ENCODE data around the gene THBS2.
"Not testable (repeated sequence)": the region's sequence is repeated elsewhere in the genome, so short reads cannot be mapped to it uniquely, and the experiment has no call there.

THBS2 gene

GRCh38 chr6:169189686-169190085 lies 64.0 kb downstream of the THBS2 start:
- H3K4me3 ChIP-seq (ENCODE audit: low read depth in 1 of 2, low read length in 2 of 2) = no peak overlapping the region
- H3K9ac ChIP-seq (ENCODE audit: low read depth in 1 of 2, low read length in 2 of 2) = no peak overlapping the region
- no peaks in the 10 kb centered on the region for H3K9me3 ChIP-seq (ENCODE audit: control insufficient read depth in 1 of 2, low read length in 2 of 2)
- no peaks in the 10 kb centered on the region for H3K36me3 ChIP-seq (ENCODE audit: control insufficient read depth in 1 of 2, insufficient read depth in 2 of 2, low read length in 2 of 2)
- no peaks in the 10 kb centered on the region for H3K27me3 ChIP-seq (ENCODE audit: control insufficient read depth in 1 of 2, insufficient read depth in 2 of 2, low read length in 2 of 2)
- H3K27ac ChIP-seq (ENCODE audit: low read depth, low read length) = no peak overlapping the region
- H3K4me1 ChIP-seq (ENCODE audit: control insufficient read depth in 1 of 2, insufficient read depth in 2 of 2, low read length in 2 of 2) = no peaks in the 10 kb centered on the region

GRCh38 chr6:169189182-169189581 lies 64.5 kb downstream of the THBS2 start:
- H3K4me3 ChIP-seq (ENCODE audit: low read depth in 1 of 2, low read length in 2 of 2) = no peak overlapping the region
- no peaks in the 10 kb centered on the region for H3K9me3 ChIP-seq (ENCODE audit: control insufficient read depth in 1 of 2, low read length in 2 of 2)
- no peak overlapping the region for H3K27ac ChIP-seq (ENCODE audit: low read depth, low read length)
- H3K27me3 ChIP-seq (ENCODE audit: control insufficient read depth in 1 of 2, insufficient read depth in 2 of 2, low read length in 2 of 2) = no peaks in the 10 kb centered on the region
- H3K36me3 ChIP-seq (ENCODE audit: control insufficient read depth in 1 of 2, insufficient read depth in 2 of 2, low read length in 2 of 2) = no peaks in the 10 kb centered on the region
- H3K9ac ChIP-seq (ENCODE audit: low read depth in 1 of 2, low read length in 2 of 2) = no peak overlapping the region
- no peaks in the 10 kb centered on the region for H3K4me1 ChIP-seq (ENCODE audit: control insufficient read depth in 1 of 2, insufficient read depth in 2 of 2, low read length in 2 of 2)

GRCh38 chr6:169188475-169188874 lies 65.2 kb downstream of the THBS2 start:
- no peaks in the 10 kb centered on the region for H3K4me1 ChIP-seq (ENCODE audit: control insufficient read depth in 1 of 2, insufficient read depth in 2 of 2, low read length in 2 of 2)
- H3K27me3 ChIP-seq (ENCODE audit: control insufficient read depth in 1 of 2, insufficient read depth in 2 of 2, low read length in 2 of 2) = no peaks in the 10 kb centered on the region
- no peak overlapping the region for H3K4me3 ChIP-seq (ENCODE audit: low read depth in 1 of 2, low read length in 2 of 2)
- no peaks in the 10 kb centered on the region for H3K9me3 ChIP-seq (ENCODE audit: control insufficient read depth in 1 of 2, low read length in 2 of 2)
- no peaks in the 10 kb centered on the region for H3K36me3 ChIP-seq (ENCODE audit: control insufficient read depth in 1 of 2, insufficient read depth in 2 of 2, low read length in 2 of 2)
- H3K9ac ChIP-seq (ENCODE audit: low read depth in 1 of 2, low read length in 2 of 2) = no peak overlapping the region
- no peak overlapping the region for H3K27ac ChIP-seq (ENCODE audit: low read depth, low read length)

- no peaks in the 10 kb centered on the region for H3K36me3 ChIP-seq (ENCODE audit: control insufficient read depth in 1 of 2, insufficient read depth in 2 of 2, low read length in 2 of 2)
- no peaks in the 10 kb centered on the region for H3K9me3 ChIP-seq (ENCODE audit: control insufficient read depth in 1 of 2, low read length in 2 of 2)
- H3K27ac ChIP-seq (ENCODE audit: low read depth, low read length) = no peak overlapping the region
- no peaks in the 10 kb centered on the region for H3K4me1 ChIP-seq (ENCODE audit: control insufficient read depth in 1 of 2, insufficient read depth in 2 of 2, low read length in 2 of 2)
- no peak overlapping the region for H3K9ac ChIP-seq (ENCODE audit: low read depth in 1 of 2, low read length in 2 of 2)
- no peaks in the 10 kb centered on the region for H3K27me3 ChIP-seq (ENCODE audit: control insufficient read depth in 1 of 2, insufficient read depth in 2 of 2, low read length in 2 of 2)
- H3K4me3 ChIP-seq (ENCODE audit: low read depth in 1 of 2, low read length in 2 of 2) = no peak overlapping the region
Measured at GRCh38 chr6:169188051-169188470, 65.6 kb downstream of the THBS2 start.

GRCh38 chr6:169186496-169187169 lies 67.0 kb downstream of the THBS2 start:
- no peaks in the 10 kb centered on the region for H3K27me3 ChIP-seq (ENCODE audit: control insufficient read depth in 1 of 2, insufficient read depth in 2 of 2, low read length in 2 of 2)
- H3K4me3 ChIP-seq (ENCODE audit: low read depth in 1 of 2, low read length in 2 of 2) = no peak overlapping the region
- no peaks in the 10 kb centered on the region for H3K36me3 ChIP-seq (ENCODE audit: control insufficient read depth in 1 of 2, insufficient read depth in 2 of 2, low read length in 2 of 2)
- H3K9me3 ChIP-seq (ENCODE audit: control insufficient read depth in 1 of 2, low read length in 2 of 2) = no peaks in the 10 kb centered on the region
- H3K27ac ChIP-seq (ENCODE audit: low read depth, low read length) = no peak overlapping the region
- H3K9ac ChIP-seq (ENCODE audit: low read depth in 1 of 2, low read length in 2 of 2) = no peak overlapping the region
- no peaks in the 10 kb centered on the region for H3K4me1 ChIP-seq (ENCODE audit: control insufficient read depth in 1 of 2, insufficient read depth in 2 of 2, low read length in 2 of 2)

- Histone ChIP-seq H3K9ac (ENCODE audit: low read depth in 1 of 2, low read length in 2 of 2) (no peak overlapping the region), H3K4me1 (ENCODE audit: control insufficient read depth in 1 of 2, insufficient read depth in 2 of 2, low read length in 2 of 2) (no peaks in the 10 kb centered on the region), H3K27me3 (ENCODE audit: control insufficient read depth in 1 of 2, insufficient read depth in 2 of 2, low read length in 2 of 2) (no peaks in the 10 kb centered on the region), H3K36me3 (ENCODE audit: control insufficient read depth in 1 of 2, insufficient read depth in 2 of 2, low read length in 2 of 2) (no peaks in the 10 kb centered on the region), H3K9me3 (ENCODE audit: control insufficient read depth in 1 of 2, low read length in 2 of 2) (no peaks in the 10 kb centered on the region), H3K4me3 (ENCODE audit: low read depth in 1 of 2, low read length in 2 of 2) (no peak overlapping the region), H3K27ac (ENCODE audit: low read depth, low read length) (no peak overlapping the region)
Measured at GRCh38 chr6:169185692-169186485, 67.8 kb downstream of the THBS2 start.

GRCh38 chr6:169185011-169185521 lies 68.6 kb downstream of the THBS2 start:
- Histone ChIP-seq H3K4me1 (ENCODE audit: control insufficient read depth in 1 of 2, insufficient read depth in 2 of 2, low read length in 2 of 2) (no peaks in the 10 kb centered on the region), H3K27me3 (ENCODE audit: control insufficient read depth in 1 of 2, insufficient read depth in 2 of 2, low read length in 2 of 2) (no peaks in the 10 kb centered on the region), H3K9me3 (ENCODE audit: control insufficient read depth in 1 of 2, low read length in 2 of 2) (no peaks in the 10 kb centered on the region), H3K4me3 (ENCODE audit: low read depth in 1 of 2, low read length in 2 of 2) (no peak overlapping the region), H3K9ac (ENCODE audit: low read depth in 1 of 2, low read length in 2 of 2) (no peak overlapping the region), H3K27ac (ENCODE audit: low read depth, low read length) (no peak overlapping the region), H3K36me3 (ENCODE audit: control insufficient read depth in 1 of 2, insufficient read depth in 2 of 2, low read length in 2 of 2) (no peaks in the 10 kb centered on the region)

GRCh38 chr6:169184419-169184818 lies 69.2 kb downstream of the THBS2 start:
- Histone ChIP-seq H3K36me3 (ENCODE audit: control insufficient read depth in 1 of 2, insufficient read depth in 2 of 2, low read length in 2 of 2) (no peaks in the 10 kb centered on the region), H3K9ac (ENCODE audit: low read depth in 1 of 2, low read length in 2 of 2) (no peak overlapping the region), H3K9me3 (ENCODE audit: control insufficient read depth in 1 of 2, low read length in 2 of 2) (no peaks in the 10 kb centered on the region), H3K4me1 (ENCODE audit: control insufficient read depth in 1 of 2, insufficient read depth in 2 of 2, low read length in 2 of 2) (no peaks in the 10 kb centered on the region), H3K27me3 (ENCODE audit: control insufficient read depth in 1 of 2, insufficient read depth in 2 of 2, low read length in 2 of 2) (no peaks in the 10 kb centered on the region), H3K27ac (ENCODE audit: low read depth, low read length) (no peak overlapping the region), H3K4me3 (ENCODE audit: low read depth in 1 of 2, low read length in 2 of 2) (no peak overlapping the region)

- no peak overlapping the region for H3K4me3 ChIP-seq (ENCODE audit: low read depth in 1 of 2, low read length in 2 of 2)
- no peak overlapping the region for H3K9ac ChIP-seq (ENCODE audit: low read depth in 1 of 2, low read length in 2 of 2)
- no peaks in the 10 kb centered on the region for H3K27me3 ChIP-seq (ENCODE audit: control insufficient read depth in 1 of 2, insufficient read depth in 2 of 2, low read length in 2 of 2)
- no peak overlapping the region for H3K27ac ChIP-seq (ENCODE audit: low read depth, low read length)
- no peaks in the 10 kb centered on the region for H3K4me1 ChIP-seq (ENCODE audit: control insufficient read depth in 1 of 2, insufficient read depth in 2 of 2, low read length in 2 of 2)
- H3K9me3 ChIP-seq (ENCODE audit: control insufficient read depth in 1 of 2, low read length in 2 of 2) = no peaks in the 10 kb centered on the region
- no peaks in the 10 kb centered on the region for H3K36me3 ChIP-seq (ENCODE audit: control insufficient read depth in 1 of 2, insufficient read depth in 2 of 2, low read length in 2 of 2)
Measured at GRCh38 chr6:169183233-169183632, 70.4 kb downstream of the THBS2 start.

- H3K27me3 ChIP-seq (ENCODE audit: control insufficient read depth in 1 of 2, insufficient read depth in 2 of 2, low read length in 2 of 2); H3K4me3 ChIP-seq (ENCODE audit: low read depth in 1 of 2, low read length in 2 of 2): not testable (repeated sequence)
Measured at GRCh38 chr6:169179831-169180230, 73.8 kb downstream of the THBS2 start.

More at GRCh38 chr6:169179831-169180230, 73.8 kb downstream of the THBS2 start:
- not testable (repeated sequence) for H3K4me1 ChIP-seq (ENCODE audit: control insufficient read depth in 1 of 2, insufficient read depth in 2 of 2, low read length in 2 of 2); H3K9me3 ChIP-seq (ENCODE audit: control insufficient read depth in 1 of 2, low read length in 2 of 2); H3K36me3 ChIP-seq (ENCODE audit: control insufficient read depth in 1 of 2, insufficient read depth in 2 of 2, low read length in 2 of 2); H3K27ac ChIP-seq (ENCODE audit: low read depth, low read length); H3K9ac ChIP-seq (ENCODE audit: low read depth in 1 of 2, low read length in 2 of 2)
